Smooth muscle cell (in vitro differentiated cells): ENCODE results near the gene PKIG. TPM values are rescaled to one million over a fixed set of nuclear protein-coding genes. Genes with fewer than 3 reads are reported as not detected.

Experiments
- DNase-seq: peaks from one replicate; lab custom pipeline; 2025; ENCODE audit not compliant: unreplicated experiment; lab: John Stamatoyannopoulos, UW
- H2AFZ ChIP-seq: fragments of 200-600 bp; sonication (generic); 2 replicates; pipeline ENCODE4 v1.6.0; 2016; ENCODE audit warnings: antibody characterized with exemption, low read depth, mild to moderate bottlenecking
- H3F3A ChIP-seq: fragments of 200-600 bp; sonication (generic); 2 replicates; pipeline ENCODE4 v1.6.0; 2017; ENCODE audit warnings: antibody characterized with exemption, low read depth
- H3K27ac ChIP-seq: fragments of 200-600 bp; sonication (generic); 2 replicates; pipeline ENCODE4 v1.5.1; 2016; ENCODE audit warnings: low read depth, mild to moderate bottlenecking
- H3K27me3 ChIP-seq: fragments of 200-600 bp; sonication (generic); 2 replicates; pipeline ENCODE4 v1.6.1; 2016; ENCODE audit warnings: low read depth, mild to moderate bottlenecking
- H3K36me3 ChIP-seq: fragments of 200-600 bp; sonication (generic); 2 replicates; pipeline ENCODE4 v1.5.1; 2016; ENCODE audit warnings: low read depth
- H3K4me1 ChIP-seq: fragments of 200-600 bp; sonication (generic); 2 replicates; pipeline ENCODE4 v1.5.1; 2016; ENCODE audit warnings: low read depth
- H3K4me2 ChIP-seq: fragments of 200-600 bp; sonication (generic); 2 replicates; pipeline ENCODE4 v1.6.0; 2016; ENCODE audit warnings: mild to moderate bottlenecking
- H3K4me3 ChIP-seq: fragments of 200-600 bp; sonication (generic); 2 replicates; pipeline ENCODE4 v1.5.1; 2016; ENCODE audit warnings: mild to moderate bottlenecking
- H3K79me2 ChIP-seq: fragments of 200-600 bp; sonication (generic); 2 replicates; pipeline ENCODE4 v1.6.0; 2016; ENCODE audit warnings: low read depth, mild to moderate bottlenecking
- H3K9ac ChIP-seq: fragments of 200-600 bp; sonication (generic); 2 replicates; pipeline ENCODE4 v1.6.0; 2016; ENCODE audit warnings: low read depth
- H3K9me3 ChIP-seq: fragments of 200-600 bp; sonication (generic); replicated peaks from 2 replicates; pipeline ENCODE4 v1.5.1; 2016; ENCODE audit warnings: low read depth
- H4K20me1 ChIP-seq: fragments of 200-600 bp; sonication (generic); 2 replicates; pipeline ENCODE4 v1.6.0; 2016; ENCODE audit warnings: low read depth
- CTCF ChIP-seq: fragments of 200-600 bp; sonication (generic); IDR thresholded peaks from 2 replicates; pipeline ENCODE4 v1.5.1; 2017; ENCODE audit warnings: borderline replicate concordance, mild to moderate bottlenecking, antibody characterized with exemption; ENCODE audit not compliant: insufficient read depth, poor library complexity, severe bottlenecking
- WGBS: methylation state at CpG from one replicate; pipeline ENCODE4 v1.1.7; 2016; ENCODE audit warnings: low lambda C conversion rate; 5-methylcytosine and 5-hydroxymethylcytosine counted together
- polyA plus RNA-seq: library from polyadenylated mRNA; unstranded; fragments of >200 nt; fragmentation: Nextera tagmentation; extraction: Ambion mirVana; gene quantifications from 2 replicates; pipeline ENCODE4 v1.2.1, GENCODE V29; 2016
- total RNA-seq: library from RNA; depleted of rRNA; stranded (reverse); fragments of >200 nt; gene quantifications from 2 replicates; pipeline ENCODE4 v1.2.3, GENCODE V29; 2014

Gene PKIG
- total and polyA plus RNA-seq, 2 experiments from 2014 or later: 68.9 to 86.1 TPM

- no peak overlapping the region for H2AFZ ChIP-seq
These were observed 16.4 kb upstream of the PKIG start for GRCh38 chr20:44566018-44566417.

GRCh38 chr20:44566811-44567210, 15.6 kb upstream of the PKIG start:
- Histone ChIP-seq H2AFZ (no peak overlapping the region), H3K4me2 (no peak overlapping the region), H3K4me3 (no peak overlapping the region), H3K27ac (no peak overlapping the region), H4K20me1 (no peaks in the 10 kb centered on the region), H3K79me2 (peaks cover 5% of the 10 kb centered on the region), H3K4me1 (peaks cover 4% of the 10 kb centered on the region), H3K36me3 (no peaks in the 10 kb centered on the region), H3K9ac (no peak overlapping the region), H3K27me3 (no peaks in the 10 kb centered on the region), H3K9me3 (no peaks in the 10 kb centered on the region), H3F3A (peaks cover 18% of the 10 kb centered on the region)
- TF ChIP-seq CTCF: no peak
- no peak for DNase-seq

More at GRCh38 chr20:44566018-44566417, 16.4 kb upstream of the PKIG start:
- Histone ChIP-seq H3K79me2 (peaks cover 5% of the 10 kb centered on the region), H3K9ac (no peak overlapping the region), H3K4me2 (no peak overlapping the region), H3K27ac (no peak overlapping the region), H3K4me3 (no peak overlapping the region), H3K36me3 (no peaks in the 10 kb centered on the region), H3K4me1 (no peaks in the 10 kb centered on the region), H3K27me3 (no peaks in the 10 kb centered on the region), H3K9me3 (no peaks in the 10 kb centered on the region), H4K20me1 (no peaks in the 10 kb centered on the region), H3F3A (peaks cover 10% of the 10 kb centered on the region)
- no peak for TF ChIP-seq CTCF
- DNase-seq: no peak
- WGBS: 49% methylated on average over 3 of the region's 3 CpGs

GRCh38 chr20:44570367-44570766, 12.0 kb upstream of the PKIG start:
- no peaks in the 10 kb centered on the region for H4K20me1 ChIP-seq
- H3K27me3 ChIP-seq: no peaks in the 10 kb centered on the region
- no peak overlapping the region for H2AFZ ChIP-seq
- H3K27ac ChIP-seq: peak overlapping the region; percentile 50
- H3K4me3 ChIP-seq: no peak overlapping the region
- no peak overlapping the region for H3K4me2 ChIP-seq
- H3K9me3 ChIP-seq: no peaks in the 10 kb centered on the region
- H3K36me3 ChIP-seq: no peaks in the 10 kb centered on the region
- H3K9ac ChIP-seq: no peak overlapping the region
- 97% methylated on average over 1 of the region's 1 CpG for WGBS
- no peak for TF ChIP-seq CTCF
- H3K79me2 ChIP-seq: peaks cover 13% of the 10 kb centered on the region
- H3K4me1 ChIP-seq: peaks cover 12% of the 10 kb centered on the region
- peaks cover 46% of the 10 kb centered on the region for H3F3A ChIP-seq
- no peak for DNase-seq

- peak overlapping the region; percentile 99 for H3K27ac ChIP-seq
- no peaks in the 10 kb centered on the region for H3K36me3 ChIP-seq
- peaks cover 13% of the 10 kb centered on the region for H3K79me2 ChIP-seq
- H3K4me2 ChIP-seq: peak overlapping the region; percentile 49
- H3F3A ChIP-seq: peaks cover 46% of the 10 kb centered on the region
- H4K20me1 ChIP-seq: no peaks in the 10 kb centered on the region
- H3K4me1 ChIP-seq: peaks cover 12% of the 10 kb centered on the region
- H2AFZ ChIP-seq: no peak overlapping the region
- no peaks in the 10 kb centered on the region for H3K27me3 ChIP-seq
- TF ChIP-seq CTCF: no peak
- DNase-seq: no peak
- H3K9me3 ChIP-seq: no peaks in the 10 kb centered on the region
- H3K9ac ChIP-seq: peak overlapping the region; percentile 86
- H3K4me3 ChIP-seq: no peak overlapping the region
- 32% methylated on average over 6 of the region's 6 CpGs for WGBS
These were observed 10.9 kb upstream of the PKIG start for GRCh38 chr20:44571362-44571988.
